WTC11 (cell line): ENCODE data around the gene TIPRL. TPM values are rescaled to one million over a fixed set of nuclear protein-coding genes. Genes with fewer than 3 reads are reported as not detected.

Experiments used
- ATAC-seq: fragments of 200-7000 bp; cut with Tn5 transposase; 2 replicates; pipeline ENCODE4 v1.10.0; 2021; ENCODE audit warnings: mild to moderate bottlenecking, moderate library complexity
- Bru-seq: library from RNA; stranded (reverse); fragments of 400-500 nt; gene quantifications from one replicate; lab custom pipeline; 2021; lab: Mats Ljungman, UMichigan
- CTCF ChIA-PET: fragments of 300-600 bp; sonication (Branson Sonifier 250); formaldehyde crosslinking; loops from one replicate; lab custom pipeline; 2021; ENCODE audit warnings: antibody characterized with exemption; lab: Charles Lee
- POLR2A ChIA-PET: fragments of 350-600 bp; sonication (Branson Sonifier 250); formaldehyde crosslinking; loops from one replicate; lab custom pipeline; 2021; ENCODE audit warnings: antibody characterized with exemption; lab: Charles Lee
- DNase-seq: peaks from one replicate; pipeline ENCODE4 v3.0.0; 2021; ENCODE audit warnings: low spot score
- H3K27ac Mint-ChIP-seq: 2 replicates; pipeline ENCODE4 v1.8.0; 2021; ENCODE audit warnings: mixed read lengths
- H3K27me3 Mint-ChIP-seq: 2 replicates; pipeline ENCODE4 v1.8.0; 2021; ENCODE audit warnings: low read depth, mild to moderate bottlenecking, moderate library complexity, mixed read lengths
- H3K36me3 Mint-ChIP-seq: 2 replicates; pipeline ENCODE4 v1.8.0; 2021; ENCODE audit warnings: mixed read lengths
- H3K4me1 Mint-ChIP-seq: 2 replicates; pipeline ENCODE4 v1.8.0; 2022; ENCODE audit warnings: mixed read lengths
- H3K4me3 Mint-ChIP-seq: 2 replicates; pipeline ENCODE4 v1.8.0; 2021; ENCODE audit warnings: mild to moderate bottlenecking, moderate library complexity, mixed read lengths
- H3K9me3 Mint-ChIP-seq: 2 replicates; pipeline ENCODE4 v1.8.0; 2021; ENCODE audit warnings: mixed read lengths
- ARID4B ChIP-seq: sonication (generic); formaldehyde crosslinking; IDR thresholded peaks from 2 replicates; pipeline ENCODE4 v1.8.0; 2023; ENCODE audit warnings: missing genetic modification reagents, mild to moderate bottlenecking, borderline replicate concordance
- CREM ChIP-seq: sonication (generic); formaldehyde crosslinking; IDR thresholded peaks from 2 replicates; pipeline ENCODE4 v1.8.1; 2022; ENCODE audit warnings: mild to moderate bottlenecking, missing genetic modification reagents, moderate library complexity
- CTCF ChIP-seq: fragments of 200-600 bp; IDR thresholded peaks from 2 replicates; pipeline ENCODE4 v1.8.0; 2022; ENCODE audit warnings: antibody characterized with exemption
- E2F1 ChIP-seq: sonication (generic); formaldehyde crosslinking; IDR thresholded peaks from 2 replicates; pipeline ENCODE4 v1.8.0; 2022; ENCODE audit warnings: mild to moderate bottlenecking, missing genetic modification reagents
- ESRRA ChIP-seq: sonication (generic); formaldehyde crosslinking; IDR thresholded peaks from 2 replicates; pipeline ENCODE4 v1.8.1; 2022; ENCODE audit warnings: mild to moderate bottlenecking, missing genetic modification reagents, borderline replicate concordance
- ETV6 ChIP-seq: sonication (generic); formaldehyde crosslinking; IDR thresholded peaks from 2 replicates; pipeline ENCODE4 v1.8.1; 2022; ENCODE audit warnings: mild to moderate bottlenecking, missing genetic modification reagents
- FOXK1 ChIP-seq: sonication (generic); formaldehyde crosslinking; IDR thresholded peaks from 2 replicates; pipeline ENCODE4 v1.8.0; 2022; ENCODE audit warnings: mild to moderate bottlenecking, moderate library complexity, missing genetic modification reagents
- FOXP1 ChIP-seq: sonication (generic); formaldehyde crosslinking; IDR thresholded peaks from 2 replicates; pipeline ENCODE4 v1.8.0; 2022; ENCODE audit warnings: missing genetic modification reagents, mild to moderate bottlenecking, moderate library complexity, borderline replicate concordance
- GABPB1 ChIP-seq: sonication (generic); formaldehyde crosslinking; IDR thresholded peaks from 2 replicates; pipeline ENCODE4 v1.8.1; 2023; ENCODE audit warnings: mild to moderate bottlenecking, missing genetic modification reagents
- HMGA2 ChIP-seq: fragments of 250-450 bp; sonication (Bioruptor Pico); IDR thresholded peaks from 2 replicates; pipeline ENCODE4 v1.4.0; 2021; ENCODE audit warnings: mild to moderate bottlenecking, moderate library complexity
- HMGXB4 ChIP-seq: sonication (generic); formaldehyde crosslinking; IDR thresholded peaks from 2 replicates; pipeline ENCODE4 v1.8.1; 2023; ENCODE audit warnings: mild to moderate bottlenecking, moderate library complexity, missing genetic modification reagents
- MAX ChIP-seq: sonication (generic); formaldehyde crosslinking; IDR thresholded peaks from 2 replicates; pipeline ENCODE4 v1.8.0; 2022; ENCODE audit warnings: mild to moderate bottlenecking, missing genetic modification reagents
- NFATC4 ChIP-seq: fragments of 250-450 bp; sonication (Bioruptor Pico); IDR thresholded peaks from 2 replicates; pipeline ENCODE4 v1.9.0; 2021; ENCODE audit warnings: mild to moderate bottlenecking
- NR2C2 ChIP-seq: sonication (generic); formaldehyde crosslinking; IDR thresholded peaks from 2 replicates; pipeline ENCODE4 v1.8.0; 2022; ENCODE audit warnings: mild to moderate bottlenecking, missing genetic modification reagents
- PRRX2 ChIP-seq: fragments of 250-450 bp; sonication (Bioruptor Pico); IDR thresholded peaks from 2 replicates; pipeline ENCODE4 v1.8.0; 2021; ENCODE audit warnings: mild to moderate bottlenecking
- RORB ChIP-seq: fragments of 250-450 bp; sonication (Bioruptor Pico); IDR thresholded peaks from 2 replicates; pipeline ENCODE4 v1.9.0; 2021; ENCODE audit warnings: mild to moderate bottlenecking
- SMAD4 ChIP-seq: sonication (generic); formaldehyde crosslinking; IDR thresholded peaks from 2 replicates; pipeline ENCODE4 v1.8.0; 2022; ENCODE audit warnings: mild to moderate bottlenecking, missing genetic modification reagents
- SP1 ChIP-seq: sonication (generic); formaldehyde crosslinking; conservative IDR thresholded peaks from 2 replicates; pipeline ENCODE4 v1.8.1; 2022; ENCODE audit warnings: missing genetic modification reagents
- TEAD1 ChIP-seq: sonication (generic); formaldehyde crosslinking; IDR thresholded peaks from 2 replicates; pipeline ENCODE4 v1.8.0; 2022; ENCODE audit warnings: mild to moderate bottlenecking, missing genetic modification reagents
- USF1 ChIP-seq: sonication (generic); formaldehyde crosslinking; IDR thresholded peaks from 2 replicates; pipeline ENCODE4 v1.8.0; 2022; ENCODE audit warnings: mild to moderate bottlenecking, missing genetic modification reagents
- ZMAT4 ChIP-seq: fragments of 250-450 bp; sonication (Bioruptor Pico); IDR thresholded peaks from 2 replicates; pipeline ENCODE4 v1.9.0; 2021; ENCODE audit warnings: mild to moderate bottlenecking
- ZNF263 ChIP-seq: sonication (generic); formaldehyde crosslinking; IDR thresholded peaks from 2 replicates; pipeline ENCODE4 v1.8.1; 2022; ENCODE audit warnings: low read depth, mild to moderate bottlenecking, moderate library complexity, missing genetic modification reagents
- long read RNA-seq, 3 experiments: library from RNA in 1 of 3; library from capped mRNA in 1 of 3; library from polyadenylated mRNA in 1 of 3; unstranded in 2 of 3; stranded (forward) in 1 of 3; transcript quantifications; one replicate each; pipeline ENCODE4 v2.0.0, GENCODE V29; 2021
- total RNA-seq: library from RNA; stranded (reverse); gene quantifications from 3 replicates; pipeline ENCODE4 v1.2.3, GENCODE V29; 2021

TIPRL gene
- total RNA-seq (25.3 to 25.8 TPM (median 25.4 TPM) in 3 replicates), Bru-seq, nascent RNA (percentile 75 among the genes with signal in this experiment)
- long read RNA-seq, experiment 1, transcript TIPRL-202 (7 exons, 3,032 nt) = major isoform, 81 of 93 reads
- long read RNA-seq, experiment 1, partial matches to known transcripts = 10 of 93 reads
- long read RNA-seq, experiment 1, other reads (novel, unspliced or antisense) = 2 of 93 reads
- long read RNA-seq, experiment 2, partial matches to known transcripts = 2 of 39 reads
- long read RNA-seq, experiment 2, other reads (novel, unspliced or antisense) = 37 of 39 reads
- long read RNA-seq, experiment 3, transcript TIPRL-202 (7 exons, 3,032 nt) = major isoform, 118 of 132 reads
- long read RNA-seq, experiment 3, partial matches to known transcripts = 2 of 132 reads
- long read RNA-seq, experiment 3, other reads (novel, unspliced or antisense) = 11 of 132 reads

GRCh38 chr1:168178638-168179437, at the start of gene TIPRL:
TIPRL (plus strand) TSS chr1:168178962; CDS start chr1:168179078, 116 bp downstream.
- peak; percentile 96 for DNase-seq
- ChIA-PET POLR2A (no interaction called here), CTCF (interaction anchor here (0.7 to 2.2 kb wide), 7 partner anchors 8 to 187 kb away, joined by 3 to 8 read pairs (median 3); no protein-coding TSS in a partner anchor)
- peak; percentile 61; the same call in 1 of the 2 replicates for TF ChIP-seq CTCF
- TF ChIP-seq HMGA2 = peak; percentile 51
- no peak for TF ChIP-seq ESRRA (CRISPR knock-in tag)
- peak; percentile 73; the same call in 1 of the 2 replicates for TF ChIP-seq ZNF263
- peak; percentile 81; the same call in 1 of the 2 replicates for TF ChIP-seq TEAD1 (CRISPR knock-in tag)
- TF ChIP-seq HMGXB4 (CRISPR knock-in tag) = peak; percentile 67; the same call in 1 of the 2 replicates
- TF ChIP-seq FOXP1 (CRISPR knock-in tag) = peak; percentile 57; the same call in 1 of the 2 replicates
- peak; percentile 94 for TF ChIP-seq ETV6 (CRISPR knock-in tag)
- TF ChIP-seq ARID4B (CRISPR knock-in tag) = peak; percentile 70
- peak; percentile 62; the same call in 1 of the 2 replicates for TF ChIP-seq CREM (CRISPR knock-in tag)
- peak; percentile 68 for TF ChIP-seq MAX
- TF ChIP-seq NFATC4 (CRISPR knock-in tag) = no peak
- peak; percentile 95 for TF ChIP-seq NR2C2 (CRISPR knock-in tag)
- no peak for TF ChIP-seq RORB (CRISPR knock-in tag)
- TF ChIP-seq USF1 = peak; percentile 42; the same call in 1 of the 2 replicates
- peak; percentile 65; the same call in 1 of the 2 replicates for TF ChIP-seq SMAD4 (CRISPR knock-in tag)
- no peak for TF ChIP-seq PRRX2 (CRISPR knock-in tag)
- TF ChIP-seq FOXK1 (CRISPR knock-in tag) = peak; percentile 79
- peak; percentile 86 for TF ChIP-seq GABPB1 (CRISPR knock-in tag)
- TF ChIP-seq E2F1 = no peak
- TF ChIP-seq ZMAT4 (CRISPR knock-in tag) = no peak
- TF ChIP-seq SP1 (CRISPR knock-in tag) = peak; percentile 95; the same call in 1 of the 2 replicates
- no peaks in the 10 kb centered on the region for H3K9me3 Mint-ChIP-seq
- no peak within 1 kb of the TSS for H3K27ac Mint-ChIP-seq
- H3K27me3 Mint-ChIP-seq = no peaks in the 10 kb centered on the region; the same call in none of the 2 replicates
- no peak within 1 kb of the TSS for H3K4me3 Mint-ChIP-seq
- H3K36me3 Mint-ChIP-seq = no peaks in the 10 kb centered on the region
- H3K4me1 Mint-ChIP-seq = peaks cover 5% of the 10 kb centered on the region
- ATAC-seq = peak; percentile 95
